Measurements from ENCODE around the gene ZNF320. TPM values are rescaled to one million over a fixed set of nuclear protein-coding genes. Genes with fewer than 3 reads are reported as not detected.
"Not testable (repeated sequence)": the region's sequence is repeated elsewhere in the genome, so short reads cannot be mapped to it uniquely, and the experiment has no call there.

The ZNF320 gene
- total RNA-seq, 5 donors from 2014 or later (not counting 1 experiment from before 2014, with no cell fraction given), result 9.1 to 20.5 (median 9.7) TPM

DNA sequence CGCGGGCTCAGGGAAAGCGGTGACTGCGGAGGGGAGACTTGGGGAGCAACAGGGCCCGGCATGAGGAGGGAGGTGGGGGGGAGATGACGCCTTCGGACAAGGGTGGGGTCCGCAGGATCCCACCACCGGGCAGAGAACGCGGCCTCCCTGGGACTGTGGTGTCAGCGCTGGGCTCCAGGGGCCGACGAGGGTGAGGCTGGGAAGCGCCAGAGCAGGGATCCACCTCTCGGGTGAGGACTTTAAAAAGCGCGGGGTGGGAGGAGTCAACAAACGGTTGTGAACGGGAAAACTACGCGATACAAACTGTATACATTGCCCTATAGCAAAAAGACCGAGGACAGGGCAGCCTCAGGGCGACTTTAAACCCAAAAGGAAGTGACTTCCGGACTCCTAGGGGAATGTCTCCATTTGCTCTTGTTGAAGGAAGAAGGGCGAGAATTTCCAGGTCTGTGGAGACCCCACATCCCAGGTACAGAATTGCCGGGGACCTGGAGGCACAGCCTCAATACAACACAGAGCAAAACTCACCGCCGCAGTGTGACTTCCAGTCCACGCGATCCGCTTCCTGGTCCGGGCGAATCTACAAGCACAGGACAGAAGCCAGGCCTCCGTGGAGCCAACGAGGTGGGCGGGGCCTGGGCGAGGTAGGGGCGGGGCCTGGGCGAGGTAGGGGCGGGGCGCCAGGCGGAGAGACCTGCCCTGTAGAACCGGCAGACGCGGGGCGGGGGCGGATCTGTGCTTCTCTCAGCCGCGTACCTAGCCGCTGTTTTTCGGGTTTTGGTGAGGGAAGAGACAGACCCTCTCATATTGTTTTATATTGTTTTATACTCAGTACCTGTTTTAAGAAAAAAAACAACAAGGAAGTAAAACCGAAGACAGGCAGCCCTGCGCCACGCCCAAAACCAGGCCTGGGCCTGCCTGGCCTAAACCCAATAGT, 25.7 kb upstream of the ZNF320 start, which contains the start of gene ZNF888:
Gene ZNF888, minus strand, starts transcription at position 588 of the 937 bp plus-strand sequence. CDS start 5,555 bp downstream, outside the sequence.
- peaks cover 24 to 29% (median 25%) of the 10 kb centered on the region in 3 donors for H3K4me1 Mint-ChIP-seq
- POLR2A ChIA-PET, result no interaction called here
- peaks cover 0 to 9% of the 10 kb centered on the region in 2 donors for H3K27me3 Mint-ChIP-seq
- Histone ChIP-seq H3K4me3 (ENCODE audit: control insufficient read depth in 1 of 2, extremely low read depth in 1 of 2, low read length in 1 of 2) (peak within 1 kb of the TSS; percentile 72 to 82), H3K27me3 (replicated peaks in 1 of 2; ENCODE audit: control insufficient read depth in 2 of 2, extremely low read depth in 1 of 2, insufficient read depth in 2 of 2, low read length in 1 of 2) (peaks cover 0 to 2% of the 10 kb centered on the region in 2 experiments), H3K27ac (ENCODE audit: low read length) (peak within 1 kb of the TSS; percentile 53), H3K36me3 (ENCODE audit: control insufficient read depth in 2 of 2, extremely low read depth in 1 of 2, insufficient read depth in 1 of 2, low read length in 1 of 2) (peaks cover 0 to under 1% of the 10 kb centered on the region in 2 donors), H3K4me1 (ENCODE audit: control insufficient read depth in 1 of 2, extremely low read depth in 1 of 2, insufficient read depth in 2 of 2, low read length in 2 of 2) (peaks cover 0 to 17% of the 10 kb centered on the region in 2 experiments), H3K9me3 (no peaks in the 10 kb centered on the region)
- peak within 1 kb of the TSS; percentile 85 to 91 (median 87) for H3K4me3 Mint-ChIP-seq
- peak within 1 kb of the TSS; percentile 85 for H3K27ac Mint-ChIP-seq
- DNase-seq, result peak; percentile 64 to 95 (median 83)
- peak; percentile 99 to 100 (median 100) for ATAC-seq (replicated peaks in 1 of 4)
- 3% methylated on average over 38 of the region's 55 CpGs for WGBS (ENCODE audit: insufficient coverage)
- CTCF ChIA-PET, result no interaction called here
- peaks cover 10% of the 10 kb centered on the region for H3K36me3 Mint-ChIP-seq
- peaks cover 0 to 10% (median 0%) of the 10 kb centered on the region in 3 donors for H3K9me3 Mint-ChIP-seq

DNA sequence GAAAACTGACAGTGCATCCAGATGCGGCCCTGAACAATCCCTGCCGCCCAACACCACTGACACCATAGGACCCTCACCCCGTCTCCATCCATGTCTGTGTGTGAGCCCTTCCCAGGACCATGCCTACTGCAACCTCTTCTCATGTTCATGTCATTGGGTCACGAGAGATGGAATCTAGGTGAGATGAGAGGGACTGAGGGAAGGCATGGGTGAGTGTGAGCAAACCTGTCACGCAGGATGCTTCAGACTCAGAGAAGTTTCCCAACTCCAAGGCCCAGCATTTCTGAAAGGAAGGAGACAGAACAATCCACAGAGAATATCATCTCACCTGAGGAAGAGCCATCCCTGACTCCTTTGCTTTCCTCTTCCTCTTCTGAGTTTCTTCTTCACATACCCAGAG, 20.1 kb upstream of the ZNF320 start:
- H3K27ac Mint-ChIP-seq, result no peak overlapping the region

DNA sequence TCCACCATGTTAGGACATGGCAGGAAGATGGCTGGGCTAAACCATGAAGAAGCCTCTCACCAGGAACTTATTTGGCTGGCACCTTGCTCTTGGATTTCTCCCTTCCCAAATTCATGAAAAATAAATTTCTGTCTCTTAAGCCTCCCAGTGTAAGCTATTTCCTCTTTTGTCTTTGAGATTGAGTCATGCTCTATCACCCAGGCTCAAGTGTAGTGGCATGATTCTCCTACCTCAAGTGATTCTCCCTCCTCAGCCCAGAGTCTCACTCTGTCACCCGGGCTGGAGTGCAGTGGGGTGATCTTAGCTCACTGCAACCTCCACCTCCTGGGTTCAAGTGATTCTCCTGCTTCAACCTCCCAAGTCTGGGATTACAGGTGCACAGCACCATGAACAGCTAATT, 13.2 kb upstream of the ZNF320 start:
- WGBS (ENCODE audit: insufficient coverage), result 89% methylated on average over 1 of the region's 1 CpG

More for the DNA sequence above, 20.1 kb upstream of the ZNF320 start:
- Mint-ChIP-seq H3K4me1 (peaks cover 11 to 18% (median 13%) of the 10 kb centered on the region in 3 donors), H3K4me3 (no peak overlapping the region), H3K36me3 (peaks cover 45% of the 10 kb centered on the region), H3K9me3 (peaks cover 0 to 19% (median 16%) of the 10 kb centered on the region in 3 donors), H3K27me3 (peaks cover 0 to 8% of the 10 kb centered on the region in 2 donors)
- H3K9me3 ChIP-seq, result no peaks in the 10 kb centered on the region
- peaks cover 3 to 15% of the 10 kb centered on the region in 2 donors for H3K36me3 ChIP-seq (ENCODE audit: control insufficient read depth in 2 of 2, extremely low read depth in 1 of 2, insufficient read depth in 1 of 2, low read length in 1 of 2)
- peaks cover 0 to 5% of the 10 kb centered on the region in 2 experiments for H3K4me1 ChIP-seq (ENCODE audit: control insufficient read depth in 1 of 2, extremely low read depth in 1 of 2, insufficient read depth in 2 of 2, low read length in 2 of 2)
- no peak overlapping the region for H3K4me3 ChIP-seq (ENCODE audit: control insufficient read depth in 1 of 2, extremely low read depth in 1 of 2, low read length in 1 of 2)
- ChIA-PET CTCF (no interaction called here), POLR2A (no interaction called here)
- H3K27me3 ChIP-seq (replicated peaks in 1 of 2; ENCODE audit: control insufficient read depth in 2 of 2, extremely low read depth in 1 of 2, insufficient read depth in 2 of 2, low read length in 1 of 2), result no peaks in the 10 kb centered on the region
- no peak overlapping the region for H3K27ac ChIP-seq (ENCODE audit: low read length)
- DNase-seq (no peak), ATAC-seq (replicated peaks in 1 of 4) (no peak)
- 100% methylated on average over 1 of the region's 5 CpGs for WGBS (ENCODE audit: insufficient coverage)

DNA sequence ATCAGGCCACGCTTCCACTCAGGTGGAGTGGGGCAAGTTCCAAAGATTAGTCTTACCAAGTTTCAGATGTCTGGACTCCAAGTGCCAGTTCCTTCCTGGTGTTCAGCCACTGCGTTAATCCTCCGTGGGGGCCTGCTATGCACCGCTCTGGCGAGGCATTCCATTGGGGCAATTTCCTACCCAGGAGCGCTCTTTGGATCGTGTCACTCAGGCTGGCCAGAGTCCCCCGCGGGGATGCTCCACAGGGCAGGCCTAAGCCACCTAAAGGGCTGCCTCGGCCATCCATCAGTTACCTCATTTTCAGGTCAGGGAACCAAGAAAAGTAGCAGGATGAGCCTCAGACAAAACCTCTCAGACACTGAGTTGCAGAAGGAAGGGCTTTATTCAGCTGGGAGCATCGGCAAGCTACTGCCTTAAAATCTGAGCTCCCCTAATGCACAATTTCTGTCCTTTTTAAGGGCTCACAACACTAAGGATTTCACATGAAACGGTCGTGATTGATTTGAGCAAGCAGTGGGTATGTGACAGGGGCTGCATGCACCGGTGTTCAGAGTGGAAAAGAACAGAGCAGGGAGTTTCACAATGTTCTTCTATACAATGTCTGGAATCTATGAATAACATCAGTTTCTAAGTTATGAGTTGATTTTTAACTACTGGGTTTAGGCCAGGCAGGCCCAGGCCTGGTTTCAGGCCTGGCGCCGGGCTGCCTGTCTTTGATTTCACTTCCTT, 6.8 kb upstream of the ZNF320 start:
- peaks cover 17 to 40% (median 25%) of the 10 kb centered on the region in 3 donors for H3K9me3 Mint-ChIP-seq
- peaks cover 34% of the 10 kb centered on the region for H3K36me3 Mint-ChIP-seq
- ATAC-seq (replicated peaks in 1 of 4); H3K4me1 Mint-ChIP-seq; CTCF ChIA-PET; H3K4me3 Mint-ChIP-seq; DNase-seq; POLR2A ChIA-PET; H3K27me3 ChIP-seq (replicated peaks in 1 of 2; ENCODE audit: control insufficient read depth in 2 of 2, extremely low read depth in 1 of 2, insufficient read depth in 2 of 2, low read length in 1 of 2); H3K4me1 ChIP-seq (ENCODE audit: control insufficient read depth in 1 of 2, extremely low read depth in 1 of 2, insufficient read depth in 2 of 2, low read length in 2 of 2); H3K27ac ChIP-seq (ENCODE audit: low read length); H3K9me3 ChIP-seq; H3K27ac Mint-ChIP-seq; H3K27me3 Mint-ChIP-seq; H3K4me3 ChIP-seq (ENCODE audit: control insufficient read depth in 1 of 2, extremely low read depth in 1 of 2, low read length in 1 of 2): not testable (repeated sequence)
- peaks cover 0 to 15% of the 10 kb centered on the region in 2 donors for H3K36me3 ChIP-seq (ENCODE audit: control insufficient read depth in 2 of 2, extremely low read depth in 1 of 2, insufficient read depth in 1 of 2, low read length in 1 of 2)
- WGBS (ENCODE audit: insufficient coverage), result 95% methylated on average over 8 of the region's 16 CpGs

More for the DNA sequence above, 13.2 kb upstream of the ZNF320 start:
- ChIA-PET POLR2A (no interaction called here), CTCF (no interaction called here)
- H3K9me3 ChIP-seq, result peaks cover 3% of the 10 kb centered on the region
- H3K36me3 Mint-ChIP-seq, result peaks cover 65% of the 10 kb centered on the region
- DNase-seq, result no peak
- H3K27ac Mint-ChIP-seq, result no peak overlapping the region
- no peaks in the 10 kb centered on the region for H3K27me3 Mint-ChIP-seq
- no peak overlapping the region for H3K27ac ChIP-seq (ENCODE audit: low read length)
- H3K4me1 Mint-ChIP-seq, result no peaks in the 10 kb centered on the region
- peaks cover 17 to 52% (median 34%) of the 10 kb centered on the region in 3 donors for H3K9me3 Mint-ChIP-seq
- no peaks in the 10 kb centered on the region for H3K27me3 ChIP-seq (replicated peaks in 1 of 2; ENCODE audit: control insufficient read depth in 2 of 2, extremely low read depth in 1 of 2, insufficient read depth in 2 of 2, low read length in 1 of 2)
- peaks cover 3 to 17% of the 10 kb centered on the region in 2 donors for H3K36me3 ChIP-seq (ENCODE audit: control insufficient read depth in 2 of 2, extremely low read depth in 1 of 2, insufficient read depth in 1 of 2, low read length in 1 of 2)
- no peak overlapping the region for H3K4me3 ChIP-seq (ENCODE audit: control insufficient read depth in 1 of 2, extremely low read depth in 1 of 2, low read length in 1 of 2)
- no peak for ATAC-seq (replicated peaks in 1 of 4)
- no peaks in the 10 kb centered on the region for H3K4me1 ChIP-seq (ENCODE audit: control insufficient read depth in 1 of 2, extremely low read depth in 1 of 2, insufficient read depth in 2 of 2, low read length in 2 of 2)
- H3K4me3 Mint-ChIP-seq, result no peak overlapping the region

DNA sequence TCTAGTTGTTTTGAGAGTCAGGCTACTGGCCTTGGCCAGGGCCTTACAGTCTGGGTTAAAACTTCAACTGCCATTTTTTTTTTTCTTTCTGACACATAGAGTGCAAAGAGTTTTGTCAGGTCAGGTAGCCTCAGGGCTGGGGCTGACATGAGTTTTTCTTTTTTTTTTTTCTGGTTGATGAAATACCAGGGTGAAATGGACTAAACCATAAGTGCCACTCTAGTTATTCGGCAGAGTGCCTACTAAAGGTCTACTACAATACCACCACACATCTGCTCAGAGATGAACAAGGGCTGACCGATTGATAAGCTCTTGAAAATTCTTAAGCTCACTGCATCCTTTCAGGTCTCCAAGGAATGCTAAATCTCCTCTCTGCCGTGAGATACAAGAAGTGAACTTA, 4.4 kb upstream of the ZNF320 start:
- Histone ChIP-seq H3K27ac (ENCODE audit: low read length) (no peak overlapping the region), H3K36me3 (ENCODE audit: control insufficient read depth in 2 of 2, extremely low read depth in 1 of 2, insufficient read depth in 1 of 2, low read length in 1 of 2) (no peaks in the 10 kb centered on the region), H3K9me3 (peaks cover 2% of the 10 kb centered on the region), H3K4me1 (ENCODE audit: control insufficient read depth in 1 of 2, extremely low read depth in 1 of 2, insufficient read depth in 2 of 2, low read length in 2 of 2) (peaks cover 0 to 13% of the 10 kb centered on the region in 2 experiments), H3K27me3 (replicated peaks in 1 of 2; ENCODE audit: control insufficient read depth in 2 of 2, extremely low read depth in 1 of 2, insufficient read depth in 2 of 2, low read length in 1 of 2) (no peaks in the 10 kb centered on the region), H3K4me3 (ENCODE audit: control insufficient read depth in 1 of 2, extremely low read depth in 1 of 2, low read length in 1 of 2) (no peak overlapping the region)
- no peak for DNase-seq
- Mint-ChIP-seq H3K9me3 (peaks cover 9 to 22% (median 14%) of the 10 kb centered on the region in 3 donors), H3K36me3 (peaks cover 20% of the 10 kb centered on the region), H3K27ac (no peak overlapping the region), H3K4me1 (peaks cover 9 to 21% (median 11%) of the 10 kb centered on the region in 3 donors), H3K4me3 (no peak overlapping the region), H3K27me3 (no peaks in the 10 kb centered on the region)
- CTCF ChIA-PET, result interaction anchor here in 1 of 2 donors (0.6 to 0.7 kb wide), 2 partner anchors 40 to 530 kb away, joined by 3 to 4 read pairs; partner anchors contain the start of gene ZNF761
- POLR2A ChIA-PET, result no interaction called here
- WGBS (ENCODE audit: insufficient coverage), result no CpG with 5 or more reads among the region's 3 CpGs
- ATAC-seq (replicated peaks in 1 of 4), result no peak

DNA sequence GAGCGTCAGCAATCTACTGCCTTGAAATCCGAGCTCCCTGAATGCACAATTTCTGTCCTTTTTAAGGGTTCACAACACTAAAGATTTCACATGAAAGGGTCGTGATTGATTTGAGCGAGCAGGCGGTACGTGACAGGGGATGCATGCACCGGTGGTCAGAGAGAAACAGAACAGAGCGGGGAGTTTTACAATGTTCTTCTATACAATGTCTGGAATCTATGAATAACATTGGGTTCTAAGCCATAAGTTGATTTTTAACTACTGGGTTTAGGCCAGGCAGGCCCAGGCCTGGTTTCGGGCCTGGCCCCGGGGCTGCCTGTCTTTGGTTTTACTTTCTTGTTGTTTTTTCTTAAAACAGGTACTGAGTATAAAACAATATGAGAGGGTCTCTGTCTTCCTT, 1.2 kb upstream of the ZNF320 start:
- DNase-seq; H3K36me3 ChIP-seq (ENCODE audit: control insufficient read depth in 2 of 2, extremely low read depth in 1 of 2, insufficient read depth in 1 of 2, low read length in 1 of 2); H3K9me3 ChIP-seq; H3K27ac Mint-ChIP-seq; CTCF ChIA-PET; ATAC-seq (replicated peaks in 1 of 4); H3K27me3 Mint-ChIP-seq; H3K27me3 ChIP-seq (replicated peaks in 1 of 2; ENCODE audit: control insufficient read depth in 2 of 2, extremely low read depth in 1 of 2, insufficient read depth in 2 of 2, low read length in 1 of 2); H3K4me3 ChIP-seq (ENCODE audit: control insufficient read depth in 1 of 2, extremely low read depth in 1 of 2, low read length in 1 of 2); H3K9me3 Mint-ChIP-seq; H3K27ac ChIP-seq (ENCODE audit: low read length); POLR2A ChIA-PET: not testable (repeated sequence)
- Mint-ChIP-seq H3K4me1 (peaks cover 13 to 25% (median 21%) of the 10 kb centered on the region in 3 donors), H3K4me3 (peak overlapping the region; percentile 10 to 88 (median 22)), H3K36me3 (peaks cover 12% of the 10 kb centered on the region)
- 100% methylated on average over 6 of the region's 10 CpGs for WGBS (ENCODE audit: insufficient coverage)
- H3K4me1 ChIP-seq (ENCODE audit: control insufficient read depth in 1 of 2, extremely low read depth in 1 of 2, insufficient read depth in 2 of 2, low read length in 2 of 2), result peaks cover 0 to 21% of the 10 kb centered on the region in 2 experiments

Data from T-cell (primary cell).